HepG2 (cell line): ENCODE data around the gene DDIT4. TPM values are rescaled to one million over a fixed set of nuclear protein-coding genes. Genes with fewer than 3 reads are reported as not detected.

Source experiments
- ASH2L ChIP-seq: fragments of 300-600, 200-600 bp; sonication (generic); IDR thresholded peaks from 2 replicates; pipeline ENCODE4 v1.7.0; 2017; ENCODE audit warnings: low read depth, mild to moderate bottlenecking, moderate library complexity, mixed read lengths, low read length; ENCODE audit not compliant: insufficient read length
- DRAP1 ChIP-seq: IDR thresholded peaks from 2 replicates; pipeline ENCODE4 v1.6.1; 2016; ENCODE audit warnings: missing genetic modification reagents, missing compliant biosample characterization
- ELF3 ChIP-seq: IDR thresholded peaks from 2 replicates; pipeline ENCODE4 v1.6.1; 2016; ENCODE audit warnings: missing genetic modification reagents, missing compliant biosample characterization
- FOXO1 ChIP-seq: sonication (generic); formaldehyde crosslinking; IDR thresholded peaks from 2 replicates; pipeline ENCODE4 v1.4.0; 2020; ENCODE audit warnings: missing genetic modification reagents
- FOXP4 ChIP-seq: sonication (generic); formaldehyde crosslinking; IDR thresholded peaks from 2 replicates; pipeline ENCODE4 v1.4.0; 2020; ENCODE audit warnings: missing genetic modification reagents
- GFI1 ChIP-seq: sonication (generic); formaldehyde crosslinking; IDR thresholded peaks from 2 replicates; pipeline ENCODE4 v1.5.0; 2020; ENCODE audit warnings: missing genetic modification reagents, mild to moderate bottlenecking, borderline replicate concordance
- KAT8 ChIP-seq: IDR thresholded peaks from 2 replicates; pipeline ENCODE4 v1.6.1; 2016; ENCODE audit warnings: missing genetic modification reagents, missing compliant biosample characterization
- MIXL1 ChIP-seq: IDR thresholded peaks from 2 replicates; pipeline ENCODE4 v1.6.1; 2016
- NONO ChIP-seq, 2 experiments: fragments of 450-650 bp in 1 of 2; sonication (generic) in 1 of 2; formaldehyde crosslinking in 1 of 2; IDR thresholded peaks in 1 of 2; conservative IDR thresholded peaks in 1 of 2; 2 replicates each; pipeline versions ENCODE4 v1.6.1 to v1.8.0; 2017 to 2022; ENCODE audit warnings: mild to moderate bottlenecking in 1 of 2, missing genetic modification reagents in 1 of 2, moderate library complexity in 1 of 2
- SALL1 ChIP-seq: sonication (generic); formaldehyde crosslinking; IDR thresholded peaks from 2 replicates; pipeline ENCODE4 v1.8.0; 2022; ENCODE audit warnings: mild to moderate bottlenecking, missing genetic modification reagents
- SMAD9 ChIP-seq: sonication (generic); formaldehyde crosslinking; IDR thresholded peaks from 2 replicates; pipeline ENCODE4 v1.5.1; 2020; ENCODE audit warnings: mild to moderate bottlenecking, missing genetic modification reagents
- STAT5B ChIP-seq: sonication (generic); formaldehyde crosslinking; IDR thresholded peaks from 2 replicates; pipeline ENCODE4 v1.4.0; 2020; ENCODE audit warnings: missing genetic modification reagents
- TFE3 ChIP-seq: IDR thresholded peaks from 2 replicates; pipeline ENCODE4 v1.6.1; 2016
- ZBTB33 ChIP-seq: sonication (generic); formaldehyde crosslinking; IDR thresholded peaks from 2 replicates; pipeline ENCODE4 v1.4.0; 2020; ENCODE audit warnings: missing genetic modification reagents
- ZMYM3 ChIP-seq: sonication (generic); formaldehyde crosslinking; IDR thresholded peaks from 2 replicates; pipeline ENCODE4 v1.5.1; 2020; ENCODE audit warnings: mild to moderate bottlenecking, missing genetic modification reagents
- ZNF329 ChIP-seq: sonication (generic); formaldehyde crosslinking; IDR thresholded peaks from 2 replicates; pipeline ENCODE4 v1.9.0; 2021; ENCODE audit warnings: low read depth, mild to moderate bottlenecking, missing genetic modification reagents
- ZNF513 ChIP-seq: sonication (generic); formaldehyde crosslinking; conservative IDR thresholded peaks from 2 replicates; pipeline ENCODE4 v1.5.0; 2020; ENCODE audit warnings: missing genetic modification reagents
- polyA plus RNA-seq, 8 experiments: library from polyadenylated mRNA; depleted of rRNA in 3 of 8; stranded (reverse) in 7 of 8; unstranded in 1 of 8; fragments of >200 nt; fragmentation: Illumina TruSeq in 4 of 8; extraction: Trizol in 4 of 8; gene quantifications; 2 replicates each; pipeline versions ENCODE4 v1.2.1 to v1.2.3, GENCODE V29; 2011 to 2016; ENCODE audit warnings: low read depth in 4 of 8, missing spikeins in 1 of 8, mixed read lengths in 1 of 8; ENCODE audit not compliant: insufficient read depth in 1 of 8
- total RNA-seq, 5 experiments: library from RNA; depleted of rRNA; stranded (reverse); fragments of >200 nt; fragmentation: Illumina TruSeq; extraction: Trizol; gene quantifications; 2 replicates each; pipeline ENCODE4 v1.2.3, GENCODE V29; 2016; ENCODE audit warnings: low read depth in 1 of 5

DDIT4 gene
- total and polyA plus RNA-seq, 2 of the 13 experiments (the other 11 are each of a cell fraction or from before 2014, with no cell fraction given): 35.6 to 40.7 TPM

GRCh38 chr10:72251635-72252034 lies 22.1 kb upstream of the DDIT4 start (continued):
- TF ChIP-seq FOXP4 (peak; percentile 84), TFE3 (0 out of 2 replicates have a peak, but pooled peaks have one; percentile 37), GFI1 (CRISPR knock-in tag) (no peak), ZBTB33 (CRISPR knock-in tag) (0 out of 2 replicates have a peak, but pooled peaks have one; percentile 11), SALL1 (peak; percentile 58; the same call in 1 of the 2 replicates), DRAP1 (CRISPR knock-in tag) (peak; percentile 50; the same call in 1 of the 2 replicates), SMAD9 (CRISPR knock-in tag) (no peak), ASH2L (peak; percentile 29), STAT5B (no peak), NONO (IDR thresholded peaks at IDR 0.05) (no peak), NONO (CRISPR knock-in tag; conservative IDR thresholded peaks at IDR 0.05) (no peak), ELF3 (CRISPR knock-in tag) (no peak), MIXL1 (CRISPR knock-in tag) (peak; percentile 70; the same call in 1 of the 2 replicates), ZMYM3 (CRISPR knock-in tag) (peak; percentile 93), ZNF513 (CRISPR knock-in tag) (no peak), FOXO1 (CRISPR knock-in tag) (peak; percentile 44; the same call in 1 of the 2 replicates), ZNF329 (CRISPR knock-in tag) (no peak), KAT8 (0 out of 2 replicates have a peak, but pooled peaks have one; percentile 37)
